Measurements from ENCODE around the gene RALGPS1. TPM values are rescaled to one million over a fixed set of nuclear protein-coding genes. Genes with fewer than 3 reads are reported as not detected.

The RALGPS1 gene
- total RNA-seq, 5 donors from 2014 or later (not counting 1 experiment from before 2014, with no cell fraction given), result 7.3 to 13.9 (median 9.4) TPM

DNA sequence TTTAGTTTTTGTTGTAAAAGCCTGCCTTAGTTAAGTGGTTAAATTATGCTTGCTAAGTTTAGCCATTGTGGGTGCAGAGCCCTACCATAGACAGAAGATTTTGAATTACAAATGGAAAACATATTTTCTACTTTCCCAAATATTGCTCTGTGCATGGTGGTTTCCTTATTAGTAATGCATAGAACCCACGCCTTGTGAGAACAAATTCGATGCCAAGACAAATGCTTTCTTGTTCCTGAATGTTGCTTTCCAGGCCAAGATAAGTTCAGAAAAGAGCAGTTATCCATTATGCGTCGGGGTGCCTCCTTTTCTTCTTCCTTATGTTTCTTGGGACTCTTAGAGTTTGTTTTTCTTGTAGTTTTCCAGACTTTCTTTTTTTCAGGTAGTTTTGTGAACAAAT lies 319.0 kb downstream of the RALGPS1 start:
- no peak overlapping the region for H3K27ac ChIP-seq (ENCODE audit: low read length)
- no peak overlapping the region for H3K4me3 Mint-ChIP-seq
- H3K36me3 ChIP-seq (ENCODE audit: control insufficient read depth in 2 of 2, extremely low read depth in 1 of 2, insufficient read depth in 1 of 2, low read length in 1 of 2), result no peaks in the 10 kb centered on the region
- H3K4me3 ChIP-seq (ENCODE audit: control insufficient read depth in 1 of 2, extremely low read depth in 1 of 2, low read length in 1 of 2), result no peak overlapping the region
- peaks cover 8% of the 10 kb centered on the region for H3K36me3 Mint-ChIP-seq
- 40% methylated on average over 1 of the region's 4 CpGs for WGBS (ENCODE audit: insufficient coverage)
- ChIA-PET CTCF (no interaction called here), POLR2A (no interaction called here)
- ATAC-seq (replicated peaks in 1 of 4), result no peak
- H3K27me3 Mint-ChIP-seq, result peaks cover 22 to 24% of the 10 kb centered on the region in 2 donors
- no peaks in the 10 kb centered on the region for H3K9me3 ChIP-seq
- no peaks in the 10 kb centered on the region for H3K9me3 Mint-ChIP-seq
- no peak for DNase-seq
- peaks cover 0 to 16% of the 10 kb centered on the region in 2 experiments for H3K27me3 ChIP-seq (replicated peaks in 1 of 2; ENCODE audit: control insufficient read depth in 2 of 2, extremely low read depth in 1 of 2, insufficient read depth in 2 of 2, low read length in 1 of 2)
- H3K4me1 ChIP-seq (ENCODE audit: control insufficient read depth in 1 of 2, extremely low read depth in 1 of 2, insufficient read depth in 2 of 2, low read length in 2 of 2), result no peaks in the 10 kb centered on the region
- H3K27ac Mint-ChIP-seq, result no peak overlapping the region
- no peaks in the 10 kb centered on the region for H3K4me1 Mint-ChIP-seq

DNA sequence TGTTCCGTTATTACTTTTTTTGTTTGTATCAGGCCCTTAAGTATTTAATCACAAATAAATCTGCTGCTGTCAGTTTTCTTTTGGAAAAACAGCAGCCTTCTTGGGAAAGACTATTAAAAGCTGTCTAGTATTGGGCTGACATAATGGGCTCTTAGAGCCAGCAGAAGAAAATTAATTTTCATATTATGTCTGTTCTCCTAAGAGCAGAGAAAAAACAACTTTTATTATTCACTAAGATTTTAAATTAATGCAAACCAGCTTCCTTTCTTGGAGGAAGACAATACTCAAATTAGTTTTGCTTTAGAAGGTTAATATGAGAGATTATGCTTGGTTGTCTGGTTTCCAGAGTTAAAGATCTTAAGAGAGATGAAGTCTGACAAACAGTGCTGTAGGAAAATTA lies 319.4 kb downstream of the RALGPS1 start:
- Mint-ChIP-seq H3K36me3 (peaks cover 8% of the 10 kb centered on the region), H3K4me1 (no peaks in the 10 kb centered on the region), H3K9me3 (no peaks in the 10 kb centered on the region), H3K27ac (no peak overlapping the region), H3K4me3 (no peak overlapping the region), H3K27me3 (peaks cover 22 to 27% of the 10 kb centered on the region in 2 donors)
- no CpG with 5 or more reads among the region's 1 CpG for WGBS (ENCODE audit: insufficient coverage)
- ATAC-seq (replicated peaks in 1 of 4) (no peak), DNase-seq (no peak)
- Histone ChIP-seq H3K4me1 (ENCODE audit: control insufficient read depth in 1 of 2, extremely low read depth in 1 of 2, insufficient read depth in 2 of 2, low read length in 2 of 2) (no peaks in the 10 kb centered on the region), H3K9me3 (no peaks in the 10 kb centered on the region), H3K27me3 (replicated peaks in 1 of 2; ENCODE audit: control insufficient read depth in 2 of 2, extremely low read depth in 1 of 2, insufficient read depth in 2 of 2, low read length in 1 of 2) (peaks cover 0 to 12% of the 10 kb centered on the region in 2 experiments), H3K27ac (ENCODE audit: low read length) (no peak overlapping the region), H3K36me3 (ENCODE audit: control insufficient read depth in 2 of 2, extremely low read depth in 1 of 2, insufficient read depth in 1 of 2, low read length in 1 of 2) (no peaks in the 10 kb centered on the region), H3K4me3 (ENCODE audit: control insufficient read depth in 1 of 2, extremely low read depth in 1 of 2, low read length in 1 of 2) (no peak overlapping the region)
- ChIA-PET POLR2A (no interaction called here), CTCF (no interaction called here)

DNA sequence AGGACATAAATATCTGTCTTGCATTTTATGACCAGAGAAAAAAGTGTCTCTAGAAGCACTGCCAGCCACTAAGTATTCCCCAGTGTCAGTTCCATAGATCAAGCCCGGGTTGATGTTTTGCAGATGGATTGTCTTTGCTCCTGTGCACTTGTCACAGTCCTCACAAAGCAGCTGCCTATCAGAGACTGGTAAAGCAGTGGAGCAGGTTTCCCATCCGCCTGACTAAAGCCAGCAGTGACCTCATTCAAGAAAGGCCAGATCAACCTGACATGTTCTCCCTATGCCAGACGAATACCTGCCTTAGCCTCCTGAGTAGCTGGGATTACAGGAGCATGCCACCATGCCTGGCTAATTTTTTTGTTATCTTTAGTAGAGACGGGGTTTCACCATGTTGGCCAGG lies 323.2 kb downstream of the RALGPS1 start:
- POLR2A ChIA-PET, result no interaction called here
- 83% methylated on average over 2 of the region's 4 CpGs for WGBS (ENCODE audit: insufficient coverage)

DNA sequence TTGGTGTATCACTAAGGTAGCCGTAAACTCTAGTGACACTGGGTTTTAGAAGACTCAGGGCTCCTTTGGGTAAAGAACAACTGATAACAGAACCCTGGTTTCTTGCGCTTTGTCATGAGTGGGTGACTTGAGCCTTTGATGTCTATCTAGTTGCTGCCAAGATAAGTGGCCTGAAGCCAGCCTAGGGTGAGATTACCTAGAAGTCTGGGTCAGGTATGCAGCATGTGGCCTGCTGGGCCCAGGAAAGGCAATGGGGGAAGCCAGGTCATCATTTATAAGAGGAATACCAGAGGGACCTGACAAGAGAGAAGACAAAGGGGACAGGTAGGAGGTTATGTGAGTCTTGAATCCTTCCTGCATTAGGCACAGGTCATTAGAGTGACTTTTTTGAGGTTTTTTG lies 326.8 kb downstream of the RALGPS1 start:
- no peak overlapping the region for H3K27ac Mint-ChIP-seq
- no peak overlapping the region for H3K4me3 Mint-ChIP-seq
- H3K36me3 Mint-ChIP-seq, result peaks cover 8% of the 10 kb centered on the region
- H3K27me3 Mint-ChIP-seq, result peaks cover 9 to 12% of the 10 kb centered on the region in 2 donors
- H3K36me3 ChIP-seq (ENCODE audit: control insufficient read depth in 2 of 2, extremely low read depth in 1 of 2, insufficient read depth in 1 of 2, low read length in 1 of 2), result no peaks in the 10 kb centered on the region
- ChIA-PET CTCF (no interaction called here), POLR2A (no interaction called here)
- ATAC-seq (replicated peaks in 1 of 4), result no peak
- H3K27ac ChIP-seq (ENCODE audit: low read length), result no peak overlapping the region
- no peak overlapping the region for H3K4me3 ChIP-seq (ENCODE audit: control insufficient read depth in 1 of 2, extremely low read depth in 1 of 2, low read length in 1 of 2)
- no peak for DNase-seq
- 78% methylated on average over 1 of the region's 2 CpGs for WGBS (ENCODE audit: insufficient coverage)
- H3K9me3 Mint-ChIP-seq, result no peaks in the 10 kb centered on the region
- H3K9me3 ChIP-seq, result no peaks in the 10 kb centered on the region
- peaks cover 3 to 13% of the 10 kb centered on the region in 2 experiments for H3K4me1 ChIP-seq (ENCODE audit: control insufficient read depth in 1 of 2, extremely low read depth in 1 of 2, insufficient read depth in 2 of 2, low read length in 2 of 2)
- peaks cover 8 to 14% (median 12%) of the 10 kb centered on the region in 3 donors for H3K4me1 Mint-ChIP-seq
- no peaks in the 10 kb centered on the region for H3K27me3 ChIP-seq (replicated peaks in 1 of 2; ENCODE audit: control insufficient read depth in 2 of 2, extremely low read depth in 1 of 2, insufficient read depth in 2 of 2, low read length in 1 of 2)

More for the DNA sequence above, 323.2 kb downstream of the RALGPS1 start:
- Histone ChIP-seq H3K27me3 (replicated peaks in 1 of 2; ENCODE audit: control insufficient read depth in 2 of 2, extremely low read depth in 1 of 2, insufficient read depth in 2 of 2, low read length in 1 of 2) (no peaks in the 10 kb centered on the region), H3K36me3 (ENCODE audit: control insufficient read depth in 2 of 2, extremely low read depth in 1 of 2, insufficient read depth in 1 of 2, low read length in 1 of 2) (no peaks in the 10 kb centered on the region), H3K9me3 (no peaks in the 10 kb centered on the region), H3K4me3 (ENCODE audit: control insufficient read depth in 1 of 2, extremely low read depth in 1 of 2, low read length in 1 of 2) (no peak overlapping the region), H3K4me1 (ENCODE audit: control insufficient read depth in 1 of 2, extremely low read depth in 1 of 2, insufficient read depth in 2 of 2, low read length in 2 of 2) (no peaks in the 10 kb centered on the region), H3K27ac (ENCODE audit: low read length) (no peak overlapping the region)
- H3K4me1 Mint-ChIP-seq, result no peaks in the 10 kb centered on the region
- H3K27me3 Mint-ChIP-seq, result peaks cover 15 to 20% of the 10 kb centered on the region in 2 donors
- no peak overlapping the region for H3K27ac Mint-ChIP-seq
- CTCF ChIA-PET, result no interaction called here
- peaks cover 8% of the 10 kb centered on the region for H3K36me3 Mint-ChIP-seq
- ATAC-seq (replicated peaks in 1 of 4) (no peak), DNase-seq (no peak)
- no peaks in the 10 kb centered on the region for H3K9me3 Mint-ChIP-seq
- no peak overlapping the region for H3K4me3 Mint-ChIP-seq

DNA sequence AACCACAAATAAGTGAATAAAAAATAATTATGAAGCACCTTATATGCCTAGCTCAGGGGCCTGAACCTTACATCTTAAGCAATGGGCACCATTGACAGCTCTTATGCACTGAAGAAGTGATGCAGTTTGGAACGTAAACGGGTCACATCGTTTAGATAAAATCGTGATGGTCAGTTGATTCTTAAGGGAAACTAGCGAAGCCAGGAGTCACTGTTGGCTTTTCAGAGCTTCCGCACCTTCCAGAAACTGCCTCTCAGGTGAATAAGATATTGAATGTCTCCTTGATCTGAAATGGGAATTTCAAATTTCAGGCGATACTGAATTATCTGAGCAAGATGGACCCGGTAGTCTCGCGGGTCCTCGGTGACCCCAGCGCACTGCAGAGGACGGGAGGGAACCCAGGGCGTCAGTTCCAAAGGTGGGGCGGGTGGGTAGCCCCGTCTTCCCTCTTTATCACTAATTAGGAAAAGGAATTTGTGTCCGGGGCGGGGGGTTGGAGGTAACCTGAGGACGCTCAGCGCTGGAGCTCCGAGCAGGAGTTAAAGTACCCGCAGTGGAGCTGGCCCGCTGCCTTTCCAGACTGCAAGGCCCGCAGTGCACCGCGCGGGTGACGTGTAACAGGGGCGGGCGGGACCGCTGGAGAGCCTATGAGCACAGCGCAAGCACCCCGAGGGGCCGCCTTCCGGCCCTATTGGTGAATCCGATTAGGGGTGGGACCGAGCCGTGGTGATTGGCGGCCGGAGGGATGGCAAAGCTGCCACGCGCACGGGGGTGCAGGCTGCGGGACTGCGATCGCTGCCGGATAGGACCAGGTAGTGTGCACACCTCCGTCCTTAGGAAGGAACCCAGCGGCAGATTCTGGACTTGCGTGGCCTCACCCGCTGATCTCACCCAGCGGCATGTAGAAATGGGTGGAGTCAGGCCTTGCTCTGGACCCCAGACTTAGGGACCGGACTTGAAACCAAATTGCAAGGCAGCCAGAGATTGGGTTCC lies 330.3 kb downstream of the RALGPS1 start:
- ChIA-PET POLR2A (interaction anchor here in 1 of 2 donors (0.5 kb wide), 1 partner anchor 655 kb away, joined by 12 read pairs; no protein-coding TSS in a partner anchor), CTCF (interaction anchor here in 1 of 2 donors (1.0 to 1.5 kb wide), 2 partner anchors 21 to 259 kb away, joined by 3 to 9 read pairs; no protein-coding TSS in a partner anchor)
- no peaks in the 10 kb centered on the region for H3K36me3 ChIP-seq (ENCODE audit: control insufficient read depth in 2 of 2, extremely low read depth in 1 of 2, insufficient read depth in 1 of 2, low read length in 1 of 2)
- Mint-ChIP-seq H3K27ac (peak overlapping the region; percentile 34 to 59), H3K4me3 (peak overlapping the region; percentile 77 to 83 (median 82)), H3K4me1 (peaks cover 8 to 14% (median 12%) of the 10 kb centered on the region in 3 donors), H3K9me3 (no peaks in the 10 kb centered on the region), H3K27me3 (peaks cover 5 to 6% of the 10 kb centered on the region in 2 donors), H3K36me3 (no peaks in the 10 kb centered on the region)
- DNase-seq (peak; percentile 89 to 97 (median 94)), ATAC-seq (replicated peaks in 1 of 4) (peak; percentile 100)
- H3K27ac ChIP-seq (ENCODE audit: low read length), result no peak overlapping the region
- H3K9me3 ChIP-seq, result no peaks in the 10 kb centered on the region
- H3K4me1 ChIP-seq (ENCODE audit: control insufficient read depth in 1 of 2, extremely low read depth in 1 of 2, insufficient read depth in 2 of 2, low read length in 2 of 2), result peaks cover 3 to 13% of the 10 kb centered on the region in 2 experiments
- H3K4me3 ChIP-seq (ENCODE audit: control insufficient read depth in 1 of 2, extremely low read depth in 1 of 2, low read length in 1 of 2), result peak overlapping the region; percentile 54 to 71
- 15% methylated on average over 44 of the region's 53 CpGs for WGBS (ENCODE audit: insufficient coverage)
- no peaks in the 10 kb centered on the region for H3K27me3 ChIP-seq (replicated peaks in 1 of 2; ENCODE audit: control insufficient read depth in 2 of 2, extremely low read depth in 1 of 2, insufficient read depth in 2 of 2, low read length in 1 of 2)

DNA sequence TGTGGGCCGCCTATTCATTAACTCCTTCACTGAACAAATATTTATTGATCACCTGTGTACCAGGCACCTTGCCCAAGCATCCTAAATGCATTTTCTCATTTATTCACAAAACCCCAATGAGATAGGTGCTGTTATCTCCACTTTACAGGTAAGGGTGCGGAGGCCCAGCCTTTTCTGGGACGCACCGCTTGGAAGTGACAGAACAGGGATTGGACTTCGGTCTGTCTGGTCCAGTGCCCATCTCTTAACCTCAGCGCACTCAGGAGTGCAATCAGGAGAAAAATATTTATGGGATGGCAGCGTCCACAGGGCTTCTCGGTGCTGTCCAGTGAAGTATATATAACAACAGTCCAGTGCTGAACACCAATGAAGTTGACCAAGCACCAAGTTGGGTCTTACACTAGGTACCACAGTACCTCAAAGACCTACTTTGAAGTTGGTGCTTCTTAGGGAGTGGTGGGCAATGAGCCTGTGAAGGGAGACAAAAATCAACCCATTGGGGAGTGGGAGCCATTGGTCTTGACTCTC lies 331.1 kb downstream of the RALGPS1 start:
- no peaks in the 10 kb centered on the region for H3K36me3 Mint-ChIP-seq
- Histone ChIP-seq H3K27me3 (replicated peaks in 1 of 2; ENCODE audit: control insufficient read depth in 2 of 2, extremely low read depth in 1 of 2, insufficient read depth in 2 of 2, low read length in 1 of 2) (peaks cover 0 to 3% of the 10 kb centered on the region in 2 experiments), H3K36me3 (ENCODE audit: control insufficient read depth in 2 of 2, extremely low read depth in 1 of 2, insufficient read depth in 1 of 2, low read length in 1 of 2) (no peaks in the 10 kb centered on the region), H3K27ac (ENCODE audit: low read length) (no peak overlapping the region), H3K9me3 (no peaks in the 10 kb centered on the region), H3K4me1 (ENCODE audit: control insufficient read depth in 1 of 2, extremely low read depth in 1 of 2, insufficient read depth in 2 of 2, low read length in 2 of 2) (peaks cover 3 to 13% of the 10 kb centered on the region in 2 experiments), H3K4me3 (ENCODE audit: control insufficient read depth in 1 of 2, extremely low read depth in 1 of 2, low read length in 1 of 2) (peak overlapping the region; percentile 54 to 71)
- DNase-seq, result no peak
- H3K4me1 Mint-ChIP-seq, result peaks cover 8 to 14% (median 12%) of the 10 kb centered on the region in 3 donors
- H3K4me3 Mint-ChIP-seq, result peak overlapping the region; percentile 77 to 83 (median 82)
- no peak for ATAC-seq (replicated peaks in 1 of 4)
- CTCF ChIA-PET, result interaction anchor here in 1 of 2 donors (1.5 kb wide), 1 partner anchor 21 kb away, joined by 9 read pairs; no protein-coding TSS in a partner anchor
- H3K27me3 Mint-ChIP-seq, result peaks cover 6 to 9% of the 10 kb centered on the region in 2 donors
- POLR2A ChIA-PET, result no interaction called here
- no peaks in the 10 kb centered on the region for H3K9me3 Mint-ChIP-seq
- WGBS (ENCODE audit: insufficient coverage), result 40% methylated on average over 1 of the region's 8 CpGs
- H3K27ac Mint-ChIP-seq, result no peak overlapping the region
